HG03442 (cell line): ENCODE data around the gene TNKS2.
"Not testable (repeated sequence)": the region's sequence is repeated elsewhere in the genome, so short reads cannot be mapped to it uniquely, and the experiment has no call there.

Experiments
- ATAC-seq: cut with Tn5 transposase; IDR thresholded peaks from one replicate; pipeline ENCODE4 v1.9.1; 2021; ENCODE audit warnings: mild to moderate bottlenecking, moderate library complexity; ENCODE audit not compliant: unreplicated experiment

Gene TNKS2

DNA sequence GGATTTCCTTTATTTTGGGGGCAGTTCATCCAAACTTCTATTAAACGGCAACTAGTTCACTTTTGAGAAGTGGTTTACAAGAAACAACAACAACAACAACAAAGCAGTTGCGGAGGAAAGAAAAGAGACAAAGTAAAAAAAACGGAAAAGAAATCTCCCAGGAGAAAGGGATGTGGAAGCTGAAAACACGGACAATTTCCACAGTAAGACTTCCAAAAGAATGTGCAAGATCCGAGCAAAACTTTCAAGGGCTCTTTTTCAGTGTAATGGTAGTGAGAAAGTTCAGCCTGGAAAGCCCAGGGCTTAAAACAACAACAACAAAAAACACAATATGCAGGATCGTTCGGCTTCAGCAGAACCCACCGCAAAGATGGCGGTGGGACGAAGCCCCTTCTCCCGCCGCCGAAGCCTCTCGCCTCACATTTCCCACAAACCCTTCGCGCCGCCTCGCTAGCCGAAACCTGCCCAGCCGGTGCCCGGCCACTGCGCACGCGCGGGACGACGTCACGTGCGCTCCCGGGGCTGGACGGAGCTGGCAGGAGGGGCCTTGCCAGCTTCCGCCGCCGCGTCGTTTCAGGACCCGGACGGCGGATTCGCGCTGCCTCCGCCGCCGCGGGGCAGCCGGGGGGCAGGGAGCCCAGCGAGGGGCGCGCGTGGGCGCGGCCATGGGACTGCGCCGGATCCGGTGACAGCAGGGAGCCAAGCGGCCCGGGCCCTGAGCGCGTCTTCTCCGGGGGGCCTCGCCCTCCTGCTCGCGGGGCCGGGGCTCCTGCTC lies at the start of gene TNKS2:
Gene TNKS2 (plus strand): TSS at position 553 of the 775 bp plus-strand sequence. CDS start 265 bp downstream, outside the sequence.
- ATAC-seq = peak; percentile 74

DNA sequence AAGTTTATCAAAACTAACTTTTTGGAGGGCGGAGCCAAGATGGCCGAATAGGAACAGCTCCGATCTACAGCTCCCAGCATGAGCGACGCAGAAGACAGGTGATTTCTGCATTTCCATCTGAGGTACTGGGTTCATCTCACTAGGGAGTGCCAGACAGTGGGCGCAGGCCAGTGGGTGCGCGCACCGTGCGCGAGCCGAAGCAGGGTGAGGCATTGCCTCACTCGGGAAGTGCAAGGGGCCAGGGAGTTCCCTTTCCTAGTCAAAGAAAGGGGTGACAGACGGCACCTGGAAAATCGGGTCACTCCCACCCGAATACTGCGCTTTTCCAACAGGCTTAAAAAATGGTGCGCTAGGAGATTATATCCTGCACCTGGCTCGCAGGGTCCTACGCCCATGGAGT lies 48.6 kb upstream of the TNKS2 start:
- not testable (repeated sequence) for ATAC-seq

- ATAC-seq = no peak
These were observed 41.9 kb upstream of the TNKS2 start for GRCh38 chr10:91756286-91756685.

GRCh38 chr10:91758303-91759146 lies 39.7 kb upstream of the TNKS2 start:
- ATAC-seq = no peak

- ATAC-seq = no peak
These were observed 38.6 kb upstream of the TNKS2 start for GRCh38 chr10:91759581-91759986.

DNA sequence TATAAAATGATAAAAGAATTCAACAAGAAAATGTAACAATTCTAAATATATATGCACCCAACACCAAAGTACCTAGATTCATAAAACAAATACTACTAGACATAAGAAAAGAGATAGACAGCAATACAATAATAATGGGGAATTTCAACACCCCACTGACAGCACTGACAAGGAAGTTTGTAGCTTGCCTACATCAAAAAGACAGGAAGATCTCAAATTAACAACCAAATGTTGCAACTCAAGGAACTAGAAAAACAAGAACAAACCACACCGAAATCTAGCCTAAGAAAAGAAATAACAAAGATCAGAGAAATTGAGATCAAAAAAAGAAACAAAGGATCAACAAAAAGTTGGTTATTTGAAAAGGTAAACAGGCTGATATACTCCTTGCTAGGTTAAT lies 36.5 kb upstream of the TNKS2 start:
- ATAC-seq = no peak

DNA sequence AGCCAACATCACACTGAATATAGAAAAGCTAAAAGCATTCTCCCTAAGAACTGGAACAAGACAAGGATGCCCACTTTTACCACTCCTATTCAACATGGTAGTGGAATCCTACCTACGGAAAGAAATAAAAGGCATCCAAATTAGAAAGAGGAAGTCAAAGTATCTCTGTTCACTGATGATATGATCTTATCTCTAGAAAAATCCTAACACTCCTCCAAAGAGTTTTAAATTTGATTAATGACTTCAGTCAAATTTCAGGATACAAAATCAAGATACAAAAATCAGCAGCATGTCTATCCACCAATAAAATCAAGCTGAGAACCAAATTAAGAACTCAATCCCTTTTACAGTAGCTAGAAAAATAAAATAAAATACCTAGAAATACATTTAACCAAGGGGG lies 35.3 kb upstream of the TNKS2 start:
- no peak for ATAC-seq

- ATAC-seq = no peak
These were observed 31.6 kb upstream of the TNKS2 start for GRCh38 chr10:91766676-91767075.

GRCh38 chr10:91768123-91768522 lies 30.1 kb upstream of the TNKS2 start:
- ATAC-seq = no peak

DNA sequence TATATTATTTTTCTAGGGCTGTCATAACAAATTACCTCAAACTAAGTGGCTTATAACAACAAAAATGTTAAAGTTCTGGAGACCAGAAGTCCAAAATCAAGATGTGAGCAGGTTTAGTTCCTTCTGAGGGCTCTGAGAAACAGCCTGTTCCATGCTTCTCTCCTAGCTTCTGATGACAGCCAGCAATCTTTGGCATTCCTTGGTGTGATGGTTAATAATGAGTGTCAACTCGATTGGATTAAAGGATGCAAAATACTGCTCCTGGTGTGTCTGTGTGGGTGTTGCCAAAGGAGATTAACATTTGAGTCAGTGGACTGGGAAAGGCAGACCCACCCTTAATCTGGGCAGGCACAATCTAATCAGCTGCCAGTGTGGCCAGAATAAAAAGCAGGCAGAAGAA lies 26.3 kb upstream of the TNKS2 start:
- no peak for ATAC-seq

GRCh38 chr10:91772461-91772860 lies 25.8 kb upstream of the TNKS2 start:
- ATAC-seq = no peak

GRCh38 chr10:91772869-91773268 lies 25.4 kb upstream of the TNKS2 start:
- ATAC-seq = no peak

DNA sequence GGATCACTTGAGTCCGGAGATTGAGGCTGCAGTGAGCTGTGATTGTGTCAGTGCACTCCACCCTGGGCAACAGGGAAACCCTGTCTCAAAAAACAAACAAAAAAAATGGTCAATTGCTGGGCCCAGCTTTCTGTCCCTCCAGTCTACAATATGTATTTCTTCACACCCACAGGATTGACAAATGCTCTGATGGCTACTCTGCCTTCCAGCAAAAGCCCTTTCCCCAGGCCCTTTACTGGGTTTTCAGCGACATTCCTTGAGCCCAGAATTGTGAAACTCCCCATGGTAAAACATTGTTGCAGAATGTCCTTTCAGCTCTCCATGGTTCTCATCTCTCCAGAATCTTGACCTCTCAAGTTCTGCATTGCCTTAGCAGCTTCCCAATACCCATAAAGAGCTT lies 23.7 kb upstream of the TNKS2 start:
- ATAC-seq = no peak

DNA sequence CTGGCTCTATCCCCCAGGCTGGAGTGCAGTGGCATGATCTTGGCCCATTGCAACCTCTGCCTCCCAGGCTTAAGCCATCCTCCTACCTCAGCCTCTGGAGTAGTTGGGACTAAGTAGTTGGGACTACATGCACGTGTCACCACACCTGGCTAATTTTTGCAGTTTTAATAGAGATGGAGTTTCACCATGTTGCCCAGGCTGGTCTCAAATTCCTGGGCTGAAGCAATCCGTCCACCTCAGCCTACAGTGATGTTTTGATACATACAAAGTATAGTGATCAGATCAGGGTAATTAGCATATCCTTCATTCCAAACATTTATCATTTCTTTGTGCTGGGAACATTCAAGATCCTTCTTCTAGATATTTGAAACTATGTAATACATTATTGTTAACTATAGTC lies 22.5 kb upstream of the TNKS2 start:
- no peak for ATAC-seq

- ATAC-seq = no peak
These were observed 22.0 kb upstream of the TNKS2 start for GRCh38 chr10:91776266-91776665.

- no peak for ATAC-seq
These were observed 19.7 kb upstream of the TNKS2 start for GRCh38 chr10:91778485-91778884.

DNA sequence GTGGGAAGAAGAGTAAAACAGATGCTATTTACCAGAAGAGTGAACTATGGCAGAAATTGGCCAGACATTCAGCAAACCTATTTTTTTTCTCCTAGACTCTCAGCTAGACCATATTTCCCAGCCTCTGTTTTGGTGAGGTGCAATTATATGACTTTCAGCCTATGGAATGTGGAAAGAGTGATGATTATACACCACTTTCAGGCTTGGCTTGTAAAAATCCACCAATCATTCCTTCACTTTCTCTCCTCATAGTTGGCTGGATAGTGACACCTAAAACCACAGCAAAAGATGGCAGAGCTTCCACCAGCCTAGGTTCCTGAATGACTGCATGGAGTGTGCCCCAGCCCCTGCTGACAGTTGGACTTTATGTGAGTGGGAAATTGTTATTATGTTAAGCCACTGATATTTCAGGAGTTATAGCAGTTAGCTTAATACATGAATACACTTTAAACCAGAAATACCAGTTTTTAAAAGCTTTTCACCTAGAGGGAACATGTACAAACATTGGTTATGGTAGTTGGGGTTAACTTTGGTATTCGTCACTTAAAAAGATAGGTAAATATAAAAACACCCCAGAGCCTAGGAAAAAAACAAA lies 19.1 kb upstream of the TNKS2 start:
- no peak for ATAC-seq

DNA sequence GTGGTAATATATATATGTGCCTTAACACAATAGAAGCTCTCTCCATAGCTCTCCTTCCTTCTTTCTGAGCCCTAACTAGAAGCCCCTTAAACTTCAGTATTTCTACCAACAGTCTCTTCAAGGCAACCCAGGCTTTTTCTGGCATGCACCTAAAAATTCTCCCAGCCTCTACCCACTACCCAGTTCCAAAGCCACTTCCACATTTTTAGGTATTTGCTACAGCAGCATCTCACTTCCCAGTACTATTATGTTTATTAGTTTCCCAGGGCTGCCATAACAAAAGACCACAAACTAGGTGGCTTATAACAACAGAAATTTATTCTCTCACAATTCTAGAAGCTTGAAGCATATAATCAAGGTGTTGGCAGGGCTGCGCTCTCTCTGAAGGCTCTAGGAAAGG lies 15.7 kb upstream of the TNKS2 start:
- no peak for ATAC-seq

GRCh38 chr10:91785830-91786229 lies 12.4 kb upstream of the TNKS2 start:
- ATAC-seq = no peak

DNA sequence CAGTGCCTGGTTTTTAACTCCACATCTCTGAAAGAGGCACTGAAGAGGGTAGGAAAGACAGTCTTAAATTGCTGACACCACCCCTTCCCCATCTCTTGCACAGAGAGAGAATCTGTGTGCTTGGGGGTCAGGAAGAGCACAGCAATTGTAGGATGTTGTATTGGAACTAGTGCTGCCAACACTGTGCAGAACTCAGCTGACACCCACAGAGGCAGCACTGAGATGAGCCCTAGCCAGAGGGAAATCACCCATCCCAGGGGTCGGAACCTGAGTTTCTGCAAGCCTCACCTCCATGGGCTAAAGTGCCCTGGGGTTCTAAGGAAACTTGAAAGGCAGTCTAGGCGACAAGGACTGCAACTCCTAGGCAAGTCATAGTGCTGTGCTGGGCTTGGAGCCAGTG lies 11.0 kb upstream of the TNKS2 start:
- ATAC-seq = no peak

- ATAC-seq = no peak
These were observed 10.4 kb upstream of the TNKS2 start for GRCh38 chr10:91787810-91788209.

GRCh38 chr10:91788527-91788926 lies 9.7 kb upstream of the TNKS2 start:
- no peak for ATAC-seq
